Kidney (tissue), 14 donors: ENCODE measurements around the gene MREG. TPM values are rescaled to one million over a fixed set of nuclear protein-coding genes. Genes with fewer than 3 reads are reported as not detected.

Experiments used
- DNase-seq, 5 donors: peaks; one replicate each; pipeline ENCODE4 v3.0.0-alpha.2; 2013 to 2020
- FAIRE-seq: peaks from 2 replicates; lab custom pipeline; 2012; peaks lifted over from hg19 to GRCh38; lab: Jason Lieb, UNC
- H3K27ac ChIP-seq, 2 donors: one replicate each; pipeline ENCODE4 v1.7.0; 2013; ENCODE audit warnings: low read depth in 2 of 2, low read length in 2 of 2, inconsistent platforms in 1 of 2
- H3K27me3 ChIP-seq: one replicate; pipeline ENCODE4 v1.7.1; 2013; ENCODE audit warnings: low read length, inconsistent platforms; ENCODE audit not compliant: control insufficient read depth, insufficient read depth
- H3K36me3 ChIP-seq, 3 donors: one replicate each; pipeline versions ENCODE4 v1.7.0 to v1.7.1; 2013; ENCODE audit warnings: low read length in 3 of 3, control low read depth in 1 of 3, inconsistent platforms in 1 of 3; ENCODE audit not compliant: insufficient read depth in 3 of 3, control insufficient read depth in 2 of 3
- H3K4me1 ChIP-seq, 3 donors: one replicate each; pipeline versions ENCODE4 v1.7.0 to v1.7.1; 2013; ENCODE audit warnings: low read length in 3 of 3, inconsistent platforms in 1 of 3, low read depth in 1 of 3; ENCODE audit not compliant: control insufficient read depth in 2 of 3, insufficient read depth in 2 of 3
- H3K4me3 ChIP-seq, 3 donors: one replicate each; pipeline versions ENCODE4 v1.7.0 to v1.8.1; 2013; ENCODE audit warnings: low read length in 3 of 3, control low read depth in 1 of 3, inconsistent platforms in 1 of 3
- H3K9ac ChIP-seq, 3 donors: one replicate each; pipeline versions ENCODE4 v1.7.0 to v1.7.1; 2013; ENCODE audit warnings: low read length in 3 of 3, control low read depth in 1 of 3, inconsistent platforms in 1 of 3
- H3K9me3 ChIP-seq, 3 donors: one replicate each; pipeline versions ENCODE4 v1.7.0 to v1.7.1; 2013; ENCODE audit warnings: low read length in 3 of 3, control low read depth in 1 of 3, inconsistent platforms in 1 of 3; ENCODE audit not compliant: control insufficient read depth in 2 of 3, insufficient read depth in 1 of 3
- CTCF ChIP-seq: IDR thresholded peaks from 3 replicates; pipeline ENCODE4 v1.5.1; 2012; ENCODE audit warnings: mild to moderate bottlenecking, moderate library complexity, borderline replicate concordance; ENCODE audit not compliant: insufficient read depth; ENCODE audit errors: extremely low read depth
- intact Hi-C: fragments of 100-400 bp; cut with DNase I; formaldehyde crosslinking; loops from one replicate; pipeline ENCODE4 v1.11.1; 2022
- polyA plus RNA-seq: library from polyadenylated mRNA; stranded (reverse); fragments of 350-450 nt; fragmentation: Illumina TruSeq; extraction: RNeasy Lipid Tissue Mini Kit (QIAGEN cat#74804); gene quantifications from one replicate; pipeline ENCODE4 v1.2.3, GENCODE V29; 2014; ENCODE audit warnings: low read depth, low replicate concordance; ENCODE audit not compliant: insufficient read depth
- total RNA-seq: library from RNA; stranded (reverse); fragmentation: NEBNext Ultra II Directional; extraction: Animal tissue kit (Norgen Biotek cat#: 25700); gene quantifications from one replicate; pipeline ENCODE4 v1.2.1, GENCODE V29; 2021
- donor health status: control.
- donor health status: control.
- donor health status: control.
- donor health status: control.
- donor health status: control.
- donor health status: DM: yes; HTN: yes; CAD: no.
- donor health status: Normal renal cell carcinoma (clear cell type).

The MREG gene
- total and polyA plus RNA-seq, 2 donors from 2014 or later: 3.6 to 16.7 TPM

GRCh38 chr2:215920244-215921100, 92.9 kb downstream of the MREG start:
- no peaks in the 10 kb centered on the region for H3K27me3 ChIP-seq
- DNase-seq (peak in 4 of 5 donors; percentile 72 to 91 (median 84)), FAIRE-seq (no peak)
- no peak overlapping the region for H3K4me3 ChIP-seq
- intact Hi-C loops: no loop called here
- H3K9ac ChIP-seq: no peak overlapping the region
- peaks cover 0 to 8% (median 4%) of the 10 kb centered on the region in 3 donors for H3K4me1 ChIP-seq
- H3K9me3 ChIP-seq: no peaks in the 10 kb centered on the region
- no peak overlapping the region for H3K27ac ChIP-seq
- no peaks in the 10 kb centered on the region for H3K36me3 ChIP-seq
- TF ChIP-seq CTCF: peak; percentile 72

GRCh38 chr2:215919624-215920243, 93.6 kb downstream of the MREG start:
- Histone ChIP-seq H3K27ac (no peak overlapping the region), H3K9ac (no peak overlapping the region), H3K36me3 (no peaks in the 10 kb centered on the region), H3K4me1 (peaks cover 0 to 8% (median 4%) of the 10 kb centered on the region in 3 donors), H3K4me3 (no peak overlapping the region), H3K9me3 (no peaks in the 10 kb centered on the region), H3K27me3 (no peaks in the 10 kb centered on the region)
- FAIRE-seq (no peak), DNase-seq (no peak)
- intact Hi-C loops: loop anchor here (10.0 kb wide), 1 partner anchor 465 kb away; no protein-coding TSS in a partner anchor
- no peak for TF ChIP-seq CTCF

GRCh38 chr2:215918901-215919599, 94.3 kb downstream of the MREG start:
- no peak overlapping the region for H3K27ac ChIP-seq
- no peak for TF ChIP-seq CTCF
- no peaks in the 10 kb centered on the region for H3K9me3 ChIP-seq
- intact Hi-C loops: loop anchor here (10.0 kb wide), 1 partner anchor 464 kb away; no protein-coding TSS in a partner anchor
- H3K27me3 ChIP-seq: no peaks in the 10 kb centered on the region
- no peak overlapping the region for H3K9ac ChIP-seq
- no peak overlapping the region for H3K4me3 ChIP-seq
- DNase-seq (peak in 1 of 5 donors; percentile 10), FAIRE-seq (no peak)
- H3K4me1 ChIP-seq: peaks cover 0 to 8% (median 4%) of the 10 kb centered on the region in 3 donors
- H3K36me3 ChIP-seq: no peaks in the 10 kb centered on the region
